Measurements from ENCODE around the gene VSIG4. TPM values are rescaled to one million over a fixed set of nuclear protein-coding genes. Genes with fewer than 3 reads are reported as not detected.

VSIG4 gene
- total and polyA plus RNA-seq, 7 donors = 26.0 to 213 (median 102) TPM

GRCh38 chrX:65997978-65998717 lies 41.7 kb downstream of the VSIG4 start:
- Histone ChIP-seq H3K9me3 (no peaks in the 10 kb centered on the region), H3K27ac (no peak overlapping the region), H3K4me1 (no peaks in the 10 kb centered on the region), H3K27me3 (no peaks in the 10 kb centered on the region), H3K36me3 (no peaks in the 10 kb centered on the region), H3K4me3 (no peak overlapping the region)
- TF ChIP-seq CTCF (IDR thresholded peaks at IDR 0.05) (no peak), POLR2AphosphoS5 (IDR thresholded peaks at IDR 0.05) (no peak), POLR2A (IDR thresholded peaks at IDR 0.05) (no peak), EP300 (IDR thresholded peaks at IDR 0.05) (no peak)
- intact Hi-C loops (cut with DNase I) = no loop called here
- DNase-seq = no peak
- WGBS, 2 donors = 87 to 96% methylated on average over 2 of the region's 2 CpGs

- H3K9me3 ChIP-seq = no peaks in the 10 kb centered on the region
- 77 to 84% methylated on average over 3 of the region's 3 CpGs for WGBS, 2 donors
- no peaks in the 10 kb centered on the region for H3K36me3 ChIP-seq
- no peak overlapping the region for H3K27ac ChIP-seq
- DNase-seq = no peak
- no peaks in the 10 kb centered on the region for H3K27me3 ChIP-seq
- intact Hi-C loops (cut with DNase I) = no loop called here
- no peak for TF ChIP-seq EP300 (IDR thresholded peaks at IDR 0.05)
- no peak for TF ChIP-seq POLR2A (IDR thresholded peaks at IDR 0.05)
- no peak for TF ChIP-seq CTCF (IDR thresholded peaks at IDR 0.05)
- no peak overlapping the region for H3K4me3 ChIP-seq
- no peaks in the 10 kb centered on the region for H3K4me1 ChIP-seq
These were observed 45.1 kb downstream of the VSIG4 start for GRCh38 chrX:65994519-65995506.

- intact Hi-C loops (cut with DNase I) = no loop called here
- 80 to 92% methylated on average over 2 of the region's 2 CpGs for WGBS, 2 donors
These were observed 45.9 kb downstream of the VSIG4 start for GRCh38 chrX:65993915-65994460.

GRCh38 chrX:65993332-65993731 lies 46.5 kb downstream of the VSIG4 start:
- no peaks in the 10 kb centered on the region for H3K36me3 ChIP-seq
- intact Hi-C loops (cut with DNase I) = no loop called here
- H3K4me3 ChIP-seq = no peak overlapping the region
- H3K27me3 ChIP-seq = no peaks in the 10 kb centered on the region
- no peak for DNase-seq
- WGBS, 2 donors = 90 to 94% methylated on average over 2 of the region's 2 CpGs
- H3K4me1 ChIP-seq = no peaks in the 10 kb centered on the region
- no peak overlapping the region for H3K27ac ChIP-seq
- no peak for TF ChIP-seq EP300 (IDR thresholded peaks at IDR 0.05)
- TF ChIP-seq CTCF (IDR thresholded peaks at IDR 0.05) = no peak
- no peak for TF ChIP-seq POLR2A (IDR thresholded peaks at IDR 0.05)
- no peak for TF ChIP-seq POLR2AphosphoS5 (IDR thresholded peaks at IDR 0.05)
- no peaks in the 10 kb centered on the region for H3K9me3 ChIP-seq

More at GRCh38 chrX:65993915-65994460, 45.9 kb downstream of the VSIG4 start:
- Histone ChIP-seq H3K4me1 (no peaks in the 10 kb centered on the region), H3K36me3 (no peaks in the 10 kb centered on the region), H3K27ac (no peak overlapping the region), H3K9me3 (no peaks in the 10 kb centered on the region), H3K4me3 (no peak overlapping the region), H3K27me3 (no peaks in the 10 kb centered on the region)
- DNase-seq = no peak
- TF ChIP-seq POLR2A (IDR thresholded peaks at IDR 0.05) = no peak
- TF ChIP-seq EP300 (IDR thresholded peaks at IDR 0.05) = no peak
- no peak for TF ChIP-seq POLR2AphosphoS5 (IDR thresholded peaks at IDR 0.05)
- TF ChIP-seq CTCF (IDR thresholded peaks at IDR 0.05) = no peak

Measured in sigmoid colon (tissue), 7 donors.